GM23338 (cell line): ENCODE measurements around the gene CCDC32. TPM values are rescaled to one million over a fixed set of nuclear protein-coding genes. Genes with fewer than 3 reads are reported as not detected.

Source experiments
- ATAC-seq: fragments of 200-7000 bp; cut with Tn5 transposase; 3 replicates; pipeline ENCODE4 v1.9.1; 2020
- DNase-seq: peaks from one replicate; pipeline ENCODE4 v3.0.0-alpha.2; 2015; ENCODE audit warnings: low spot score
- H2AFZ ChIP-seq: fragments of 200-600 bp; sonication (generic); 2 replicates; pipeline ENCODE4 v1.8.0; 2016; ENCODE audit warnings: antibody characterized with exemption, mild to moderate bottlenecking, moderate library complexity
- H3F3A ChIP-seq: fragments of 200-600 bp; sonication (generic); replicated peaks from 2 replicates; pipeline ENCODE4 v1.8.0; 2017; ENCODE audit warnings: antibody characterized with exemption, mixed run types, low read depth
- H3K27ac ChIP-seq: fragments of 200-600 bp; sonication (generic); 2 replicates; pipeline ENCODE4 v1.6.1; 2016; ENCODE audit warnings: low read depth
- H3K27me3 ChIP-seq: fragments of 200-600 bp; sonication (generic); 2 replicates; pipeline ENCODE4 v1.8.0; 2016; ENCODE audit warnings: mild to moderate bottlenecking, mixed run types, moderate library complexity; ENCODE audit not compliant: insufficient read depth
- H3K36me3 ChIP-seq: fragments of 200-600 bp; sonication (generic); 2 replicates; pipeline ENCODE4 v1.8.0; 2016; ENCODE audit warnings: mild to moderate bottlenecking; ENCODE audit not compliant: insufficient read depth
- H3K4me1 ChIP-seq: fragments of 200-600 bp; sonication (generic); 2 replicates; pipeline ENCODE4 v1.8.0; 2016; ENCODE audit warnings: mild to moderate bottlenecking, moderate library complexity; ENCODE audit not compliant: insufficient read depth
- H3K4me2 ChIP-seq: fragments of 200-600 bp; sonication (generic); 2 replicates; pipeline ENCODE4 v1.7.1; 2017; ENCODE audit warnings: mixed run types
- H3K4me3 ChIP-seq: fragments of 200-600 bp; sonication (generic); 2 replicates; pipeline ENCODE4 v1.6.1; 2016; ENCODE audit warnings: mixed run types
- H3K79me2 ChIP-seq: fragments of 200-600 bp; sonication (generic); replicated peaks from 2 replicates; pipeline ENCODE4 v1.8.0; 2017; ENCODE audit warnings: mild to moderate bottlenecking; ENCODE audit not compliant: insufficient read depth
- H3K9me2 ChIP-seq: fragments of 200-600 bp; sonication (generic); 2 replicates; pipeline ENCODE4 v1.8.0; 2017; ENCODE audit not compliant: insufficient read depth
- H4K20me1 ChIP-seq: fragments of 200-600 bp; sonication (generic); replicated peaks from 2 replicates; pipeline ENCODE4 v1.8.0; 2017; ENCODE audit warnings: mild to moderate bottlenecking; ENCODE audit not compliant: insufficient read depth
- H3K27ac Mint-ChIP-seq: 2 replicates; pipeline ENCODE4 v1.8.0; 2020; ENCODE audit warnings: inconsistent platforms, mild to moderate bottlenecking, moderate library complexity, mixed read lengths
- H3K27me3 Mint-ChIP-seq: 3 replicates; pipeline ENCODE4 v1.8.0; 2022; ENCODE audit warnings: low read depth, mild to moderate bottlenecking, moderate library complexity, mixed read lengths, inconsistent platforms; ENCODE audit not compliant: insufficient read depth, poor library complexity
- H3K36me3 Mint-ChIP-seq: 3 replicates; pipeline ENCODE4 v1.8.0; 2021; ENCODE audit warnings: low read depth, mild to moderate bottlenecking, inconsistent platforms, moderate library complexity, mixed read lengths
- H3K4me1 Mint-ChIP-seq: 3 replicates; pipeline ENCODE4 v1.8.0; 2020; ENCODE audit warnings: mild to moderate bottlenecking, inconsistent platforms, mixed read lengths
- H3K4me3 Mint-ChIP-seq: 3 replicates; pipeline ENCODE4 v1.8.0; 2021; ENCODE audit warnings: moderate library complexity, mild to moderate bottlenecking, inconsistent platforms, mixed read lengths
- H3K9me3 Mint-ChIP-seq: 3 replicates; pipeline ENCODE4 v1.8.0; 2020; ENCODE audit warnings: moderate library complexity, mild to moderate bottlenecking, inconsistent platforms, mixed read lengths
- CREB1 ChIP-seq: fragments of 250-450 bp; sonication (Bioruptor Pico); IDR thresholded peaks from 2 replicates; pipeline ENCODE4 v1.5.0; 2020; ENCODE audit warnings: low read depth, mild to moderate bottlenecking, moderate library complexity
- ETS1 ChIP-seq: IDR thresholded peaks from 2 replicates; pipeline ENCODE4 v1.6.1; 2016; ENCODE audit warnings: antibody characterized with exemption
- EZH2 ChIP-seq: fragments of 200-600 bp; sonication (generic); IDR thresholded peaks from one replicate; pipeline ENCODE4 v1.8.0; 2017; ENCODE audit warnings: antibody characterized with exemption, mild to moderate bottlenecking, low read depth; ENCODE audit not compliant: unreplicated experiment
- EZH2phosphoT487 ChIP-seq: fragments of 200-600 bp; sonication (generic); IDR thresholded peaks from one replicate; pipeline ENCODE4 v1.8.1; 2018; ENCODE audit warnings: antibody characterized with exemption; ENCODE audit not compliant: unreplicated experiment
- JUNB ChIP-seq: IDR thresholded peaks from one replicate; pipeline ENCODE4 v1.6.1; 2016; ENCODE audit warnings: antibody characterized with exemption; ENCODE audit not compliant: unreplicated experiment
- NANOG ChIP-seq: IDR thresholded peaks from 2 replicates; pipeline ENCODE4 v1.6.1; 2016; ENCODE audit warnings: antibody characterized with exemption, borderline replicate concordance
- REST ChIP-seq: IDR thresholded peaks from one replicate; pipeline ENCODE4 v1.6.1; 2018; ENCODE audit warnings: antibody characterized with exemption; ENCODE audit not compliant: unreplicated experiment
- ZNF114 ChIP-seq: fragments of 250-450 bp; sonication (Bioruptor Pico); IDR thresholded peaks from 2 replicates; pipeline ENCODE4 v1.5.0; 2020; ENCODE audit warnings: mild to moderate bottlenecking, moderate library complexity
- ZNF331 ChIP-seq: fragments of 250-450 bp; sonication (Bioruptor Pico); IDR thresholded peaks from 2 replicates; pipeline ENCODE4 v1.5.0; 2020; ENCODE audit warnings: low read depth, mild to moderate bottlenecking, moderate library complexity
- ZNF462 ChIP-seq: fragments of 250-450 bp; sonication (Bioruptor Pico); IDR thresholded peaks from 2 replicates; pipeline ENCODE4 v1.5.0; 2020; ENCODE audit warnings: mild to moderate bottlenecking, moderate library complexity
- polyA plus RNA-seq: library from polyadenylated mRNA; unstranded; fragments of >200 nt; fragmentation: Nextera tagmentation; extraction: Ambion mirVana; gene quantifications from 2 replicates; pipeline ENCODE4 v1.2.1, GENCODE V29; 2016
- total RNA-seq: library from RNA; depleted of rRNA; stranded (reverse); fragments of >200 nt; shearing (Covaris generic); gene quantifications from 2 replicates; pipeline ENCODE4 v1.2.3, GENCODE V29; 2014

Gene CCDC32
- total and polyA plus RNA-seq, 2 experiments from 2014 or later: 13.8 to 15.4 TPM

- TF ChIP-seq ZNF331 (CRISPR knock-in tag) (no peak), REST (no peak), EZH2phosphoT487 (no peak), NANOG (no peak)
Measured at GRCh38 chr15:40528801-40529200, 36.0 kb downstream of the CCDC32 start (continued).

GRCh38 chr15:40525855-40526254 lies 39.0 kb downstream of the CCDC32 start:
- Mint-ChIP-seq H3K27ac (no peak overlapping the region), H3K27me3 (peaks cover 3% of the 10 kb centered on the region), H3K36me3 (no peaks in the 10 kb centered on the region), H3K9me3 (no peaks in the 10 kb centered on the region), H3K4me1 (no peaks in the 10 kb centered on the region), H3K4me3 (no peak overlapping the region)
- TF ChIP-seq CREB1 (no peak), ZNF114 (CRISPR knock-in tag) (no peak), ETS1 (no peak)
- H2AFZ ChIP-seq: no peak overlapping the region
- H3K27me3 ChIP-seq: no peaks in the 10 kb centered on the region
- no peaks in the 10 kb centered on the region for H3K36me3 ChIP-seq
- no peak overlapping the region for H3K27ac ChIP-seq
- no peaks in the 10 kb centered on the region for H3K4me1 ChIP-seq
- no peak for DNase-seq
- H3K79me2 ChIP-seq: no peaks in the 10 kb centered on the region
- no peaks in the 10 kb centered on the region for H4K20me1 ChIP-seq
- no peaks in the 10 kb centered on the region for H3F3A ChIP-seq
- H3K4me3 ChIP-seq: no peak overlapping the region
- no peak overlapping the region for H3K4me2 ChIP-seq
- no peaks in the 10 kb centered on the region for H3K9me2 ChIP-seq
- no peak for ATAC-seq

- Histone ChIP-seq H3K27ac (no peak overlapping the region), H4K20me1 (no peaks in the 10 kb centered on the region), H3K27me3 (no peaks in the 10 kb centered on the region), H3K36me3 (no peaks in the 10 kb centered on the region), H3K4me3 (no peak overlapping the region), H3K4me2 (no peak overlapping the region), H3K79me2 (no peaks in the 10 kb centered on the region), H3F3A (no peaks in the 10 kb centered on the region), H3K9me2 (no peaks in the 10 kb centered on the region), H2AFZ (no peak overlapping the region), H3K4me1 (no peaks in the 10 kb centered on the region)
- H3K4me1 Mint-ChIP-seq: peaks cover 3% of the 10 kb centered on the region; the same call in 1 of the 3 replicates
- H3K36me3 Mint-ChIP-seq: no peaks in the 10 kb centered on the region
- no peak overlapping the region for H3K27ac Mint-ChIP-seq
- no peak overlapping the region for H3K4me3 Mint-ChIP-seq
- H3K27me3 Mint-ChIP-seq: peaks cover 3% of the 10 kb centered on the region
- no peaks in the 10 kb centered on the region for H3K9me3 Mint-ChIP-seq
- ATAC-seq: no peak
- no peak for DNase-seq
- TF ChIP-seq EZH2 (no peak), EZH2phosphoT487 (no peak), JUNB (no peak), ZNF462 (CRISPR knock-in tag) (no peak), ZNF331 (CRISPR knock-in tag) (no peak), NANOG (no peak), ZNF114 (CRISPR knock-in tag) (no peak), CREB1 (no peak)
Measured at GRCh38 chr15:40523611-40524010, 41.2 kb downstream of the CCDC32 start.
